ENCODE measurements around the gene CA9.

- TF ChIP-seq EZH2 (IDR thresholded peaks at IDR 0.05; ENCODE audit: insufficient read depth, poor library complexity, severe bottlenecking), result no peak
- TF ChIP-seq EZH2phosphoT487 (IDR thresholded peaks at IDR 0.05; ENCODE audit: insufficient read depth, low read depth), result no peak
Measured at GRCh38 chr9:35651956-35652828, 21.5 kb upstream of the CA9 start.
